ENCODE measurements around the gene CACUL1.

The CACUL1 gene

GRCh38 chr10:118768041-118768919, 13.5 kb upstream of the CACUL1 start:
- H3K4me2 ChIP-seq (ENCODE audit: low read length), result no peak overlapping the region
- no peaks in the 10 kb centered on the region; the same call in 1 of the 2 replicates for H3K27me3 ChIP-seq (ENCODE audit: low read depth, low read length)
- no peak overlapping the region for H3K4me3 ChIP-seq (ENCODE audit: low read length)
- no peaks in the 10 kb centered on the region for H3K79me2 ChIP-seq (ENCODE audit: low read length)
- no peak overlapping the region for H2AFZ ChIP-seq (ENCODE audit: low read depth, low read length)
- no peaks in the 10 kb centered on the region for H3K36me3 ChIP-seq (replicated peaks; ENCODE audit: low read depth, low read length)
- H3K27ac ChIP-seq (ENCODE audit: low read length), result no peak overlapping the region
- no peaks in the 10 kb centered on the region for H3K9me3 ChIP-seq (ENCODE audit: insufficient read depth, low read length)
- no peaks in the 10 kb centered on the region for H4K20me1 ChIP-seq (ENCODE audit: insufficient read depth, low read length)
- TF ChIP-seq EZH2phosphoT487 (IDR thresholded peaks at IDR 0.05; ENCODE audit: low read depth), result no peak
- TF ChIP-seq, protein P1, sequence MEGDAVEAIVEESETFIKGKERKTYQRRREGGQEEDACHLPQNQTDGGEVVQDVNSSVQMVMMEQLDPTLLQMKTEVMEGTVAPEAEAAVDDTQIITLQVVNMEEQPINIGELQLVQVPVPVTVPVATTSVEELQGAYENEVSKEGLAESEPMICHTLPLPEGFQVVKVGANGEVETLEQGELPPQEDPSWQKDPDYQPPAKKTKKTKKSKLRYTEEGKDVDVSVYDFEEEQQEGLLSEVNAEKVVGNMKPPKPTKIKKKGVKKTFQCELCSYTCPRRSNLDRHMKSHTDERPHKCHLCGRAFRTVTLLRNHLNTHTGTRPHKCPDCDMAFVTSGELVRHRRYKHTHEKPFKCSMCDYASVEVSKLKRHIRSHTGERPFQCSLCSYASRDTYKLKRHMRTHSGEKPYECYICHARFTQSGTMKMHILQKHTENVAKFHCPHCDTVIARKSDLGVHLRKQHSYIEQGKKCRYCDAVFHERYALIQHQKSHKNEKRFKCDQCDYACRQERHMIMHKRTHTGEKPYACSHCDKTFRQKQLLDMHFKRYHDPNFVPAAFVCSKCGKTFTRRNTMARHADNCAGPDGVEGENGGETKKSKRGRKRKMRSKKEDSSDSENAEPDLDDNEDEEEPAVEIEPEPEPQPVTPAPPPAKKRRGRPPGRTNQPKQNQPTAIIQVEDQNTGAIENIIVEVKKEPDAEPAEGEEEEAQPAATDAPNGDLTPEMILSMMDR (IDR thresholded peaks at IDR 0.05; ENCODE audit: low read depth, low read length), result no peak
- H3K9ac ChIP-seq (ENCODE audit: low read length), result no peak overlapping the region
- H3K4me1 ChIP-seq (ENCODE audit: low read length), result no peaks in the 10 kb centered on the region

DNA sequence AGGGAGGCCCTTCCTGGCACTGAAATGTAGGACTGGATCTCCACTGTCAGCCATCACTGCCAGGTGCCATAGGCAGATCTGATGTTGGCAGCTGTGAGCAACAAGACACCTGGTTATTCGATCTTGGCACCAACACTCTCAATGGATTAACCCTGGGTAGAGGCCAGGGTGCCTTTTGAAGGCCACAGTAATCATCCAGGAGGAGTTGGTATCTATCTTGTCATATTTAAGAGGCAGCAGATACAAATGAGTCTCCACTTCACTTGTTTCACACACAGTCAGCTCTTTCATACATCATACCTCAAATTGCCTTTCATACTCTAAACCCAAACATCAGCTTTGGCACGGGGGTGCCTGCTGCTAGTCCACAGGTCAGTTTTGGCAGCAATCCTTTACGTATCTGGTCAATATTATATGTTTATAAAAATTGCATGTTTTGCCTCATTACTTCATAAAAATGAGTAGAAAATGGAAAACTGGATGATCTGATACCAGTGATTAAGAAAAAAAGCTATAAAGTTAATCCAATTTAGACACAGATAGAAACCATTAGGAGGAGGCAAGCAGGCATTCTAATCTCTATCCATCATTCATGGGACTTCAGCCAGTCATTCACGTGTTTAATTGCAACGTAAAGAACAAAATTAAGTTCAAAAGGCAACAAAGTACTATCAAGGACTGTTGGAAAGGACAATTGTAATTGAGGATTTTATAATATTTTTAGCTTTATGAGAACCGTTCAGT, 12.7 kb upstream of the CACUL1 start:
- Histone ChIP-seq H2AFZ (ENCODE audit: low read depth, low read length) (no peak overlapping the region), H3K36me3 (replicated peaks; ENCODE audit: low read depth, low read length) (no peaks in the 10 kb centered on the region), H4K20me1 (ENCODE audit: insufficient read depth, low read length) (no peaks in the 10 kb centered on the region), H3K4me2 (ENCODE audit: low read length) (no peak overlapping the region), H3K79me2 (ENCODE audit: low read length) (no peaks in the 10 kb centered on the region), H3K27me3 (ENCODE audit: low read depth, low read length) (no peaks in the 10 kb centered on the region; the same call in 1 of the 2 replicates), H3K4me1 (ENCODE audit: low read length) (no peaks in the 10 kb centered on the region), H3K4me3 (ENCODE audit: low read length) (no peak overlapping the region), H3K9ac (ENCODE audit: low read length) (no peak overlapping the region), H3K27ac (ENCODE audit: low read length) (no peak overlapping the region), H3K9me3 (ENCODE audit: insufficient read depth, low read length) (no peaks in the 10 kb centered on the region)
- TF ChIP-seq, protein P1 (IDR thresholded peaks at IDR 0.05; ENCODE audit: low read depth, low read length), result no peak
- TF ChIP-seq EZH2phosphoT487 (IDR thresholded peaks at IDR 0.05; ENCODE audit: low read depth), result no peak

- TF ChIP-seq, protein P1 (IDR thresholded peaks at IDR 0.05; ENCODE audit: low read depth, low read length), result no peak
- no peak for TF ChIP-seq EZH2phosphoT487 (IDR thresholded peaks at IDR 0.05; ENCODE audit: low read depth)
- no peak overlapping the region for H3K4me2 ChIP-seq (ENCODE audit: low read length)
- no peaks in the 10 kb centered on the region for H3K9me3 ChIP-seq (ENCODE audit: insufficient read depth, low read length)
- H3K27me3 ChIP-seq (ENCODE audit: low read depth, low read length), result no peaks in the 10 kb centered on the region; the same call in 1 of the 2 replicates
- no peak overlapping the region for H3K9ac ChIP-seq (ENCODE audit: low read length)
- H4K20me1 ChIP-seq (ENCODE audit: insufficient read depth, low read length), result no peaks in the 10 kb centered on the region
- no peaks in the 10 kb centered on the region for H3K4me1 ChIP-seq (ENCODE audit: low read length)
- no peaks in the 10 kb centered on the region for H3K79me2 ChIP-seq (ENCODE audit: low read length)
- H2AFZ ChIP-seq (ENCODE audit: low read depth, low read length), result no peak overlapping the region
- H3K27ac ChIP-seq (ENCODE audit: low read length), result no peak overlapping the region
- H3K4me3 ChIP-seq (ENCODE audit: low read length), result no peak overlapping the region
- H3K36me3 ChIP-seq (replicated peaks; ENCODE audit: low read depth, low read length), result no peaks in the 10 kb centered on the region
Measured at GRCh38 chr10:118764195-118764594, 9.4 kb upstream of the CACUL1 start.

All from OCI-LY3 (cell line).